AG04450 (cell line): ENCODE measurements around the gene DCLRE1A. TPM values are rescaled to one million over a fixed set of nuclear protein-coding genes. Genes with fewer than 3 reads are reported as not detected.

Experiments
- CTCF ChIA-PET: fragments of 300-600, 350-600 bp; formaldehyde crosslinking; extraction: SDS; loops from one replicate; lab custom pipeline; 2022; ENCODE audit warnings: antibody characterized with exemption, inconsistent platforms; lab: Charles Lee
- POLR2A ChIA-PET: fragments of 350-600 bp; formaldehyde crosslinking; extraction: SDS; loops from one replicate; lab custom pipeline; 2021; ENCODE audit warnings: antibody characterized with exemption, inconsistent platforms; lab: Yijun Ruan, JAX
- DNase-seq: peaks from one replicate; pipeline ENCODE4 v3.0.0-alpha.2; 2011; ENCODE audit warnings: low read depth, low spot score
- H3K27ac ChIP-seq: one replicate; pipeline ENCODE4 v1.5.1; 2012; ENCODE audit warnings: low read depth, low read length, control low read depth
- H3K27me3 ChIP-seq: one replicate; pipeline ENCODE4 v1.6.0; 2012; ENCODE audit warnings: low read length; ENCODE audit not compliant: control insufficient read depth, insufficient read depth
- H3K4me3 ChIP-seq: 2 replicates; pipeline ENCODE4 v1.5.1; 2011; ENCODE audit warnings: mild to moderate bottlenecking, low read depth, low read length, control low read depth
- H3K9me3 ChIP-seq: 2 replicates; pipeline ENCODE4 v1.5.1; 2012; ENCODE audit warnings: low read length; ENCODE audit not compliant: control insufficient read depth, insufficient read depth
- CTCF ChIP-seq: IDR thresholded peaks from 2 replicates; pipeline ENCODE4 v1.5.1; 2011; ENCODE audit warnings: low read depth, low read length, control low read depth, inconsistent platforms
- polyA plus RNA-seq: library from polyadenylated mRNA; depleted of rRNA; stranded (reverse); fragments of >200 nt; gene quantifications from 2 replicates; pipeline ENCODE4 v1.2.3, GENCODE V29; 2011

Gene DCLRE1A
- polyA plus RNA-seq, 1 experiment: 6.3 TPM

- ChIA-PET POLR2A (no interaction called here), CTCF (no interaction called here)
- Histone ChIP-seq H3K27ac (no peak overlapping the region), H3K27me3 (no peaks in the 10 kb centered on the region), H3K4me3 (no peak overlapping the region), H3K9me3 (no peaks in the 10 kb centered on the region)
- DNase-seq: no peak
- no peak for TF ChIP-seq CTCF
Observed at GRCh38 chr10:113894581-113894980, 40.7 kb upstream of the DCLRE1A start.

GRCh38 chr10:113893570-113893969 is 39.7 kb upstream of the DCLRE1A start:
- Histone ChIP-seq H3K27ac (no peak overlapping the region), H3K27me3 (no peaks in the 10 kb centered on the region), H3K4me3 (no peak overlapping the region), H3K9me3 (no peaks in the 10 kb centered on the region)
- CTCF ChIA-PET: no interaction called here
- POLR2A ChIA-PET: no interaction called here
- TF ChIP-seq CTCF: no peak
- DNase-seq: no peak

- no peak for TF ChIP-seq CTCF
- no peak overlapping the region for H3K4me3 ChIP-seq
- POLR2A ChIA-PET: no interaction called here
- no peaks in the 10 kb centered on the region for H3K9me3 ChIP-seq
- CTCF ChIA-PET: interaction anchor here (0.6 kb wide), 1 partner anchor 13 kb away, joined by 8 read pairs; no protein-coding TSS in a partner anchor
- no peaks in the 10 kb centered on the region for H3K27me3 ChIP-seq
- DNase-seq: no peak
- H3K27ac ChIP-seq: no peak overlapping the region
Observed at GRCh38 chr10:113891476-113891875, 37.6 kb upstream of the DCLRE1A start.

- ChIA-PET CTCF (no interaction called here), POLR2A (no interaction called here)
- DNase-seq: no peak
- no peak for TF ChIP-seq CTCF
- Histone ChIP-seq H3K9me3 (no peaks in the 10 kb centered on the region), H3K27ac (no peak overlapping the region), H3K27me3 (no peaks in the 10 kb centered on the region), H3K4me3 (no peak overlapping the region)
Observed at GRCh38 chr10:113890769-113891168, 36.9 kb upstream of the DCLRE1A start.

- no peak for TF ChIP-seq CTCF
- H3K27ac ChIP-seq: no peak overlapping the region
- H3K27me3 ChIP-seq: no peaks in the 10 kb centered on the region
- H3K9me3 ChIP-seq: no peaks in the 10 kb centered on the region
- ChIA-PET POLR2A (no interaction called here), CTCF (no interaction called here)
- DNase-seq: no peak
- no peak overlapping the region for H3K4me3 ChIP-seq
Observed at GRCh38 chr10:113889911-113890310, 36.0 kb upstream of the DCLRE1A start.
